Measurements from ENCODE around the gene QPCT. TPM values are rescaled to one million over a fixed set of nuclear protein-coding genes. Genes with fewer than 3 reads are reported as not detected.
A peak's percentile ranks its signal among the peaks of the same experiment; 100 is the strongest.

The QPCT gene
- total RNA-seq, 3 donors from 2014 or later (not counting 1 experiment from before 2014, with no cell fraction given): 0.38 to 2.1 (median 2.1) TPM

DNA sequence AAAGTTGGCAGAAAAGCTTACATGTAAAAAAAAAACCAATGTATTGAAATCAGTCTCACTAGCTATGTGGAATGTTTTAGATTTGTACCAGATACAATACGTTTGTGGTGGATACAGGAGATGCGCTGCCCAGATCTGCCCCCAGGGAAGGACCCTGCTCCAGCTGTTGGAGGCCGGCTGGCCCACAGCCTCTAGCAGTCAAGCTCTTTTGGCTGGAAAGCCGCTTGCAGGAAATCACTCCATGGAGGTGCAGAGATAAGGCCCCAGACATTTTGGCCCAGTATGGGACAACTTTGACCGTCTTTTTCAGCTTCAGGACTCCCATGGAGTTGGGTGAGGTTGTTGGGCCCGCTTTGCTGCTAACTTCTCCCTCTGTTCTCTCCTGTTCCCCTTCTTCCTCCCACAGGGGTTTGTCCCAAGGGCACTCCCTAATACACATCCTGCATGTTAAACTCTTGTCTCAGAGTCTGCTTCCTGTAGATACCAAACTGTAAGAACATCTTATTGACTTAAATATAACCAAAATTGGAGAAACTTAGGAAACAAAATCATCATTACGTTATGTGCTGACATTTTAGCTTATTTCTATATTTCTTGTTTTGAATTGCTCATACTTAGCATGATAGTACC, 1.7 kb upstream of the QPCT start:
- ATAC-seq (no peak), DNase-seq (no peak)
- H3K9me3 Mint-ChIP-seq: no peaks in the 10 kb centered on the region
- H3K27ac Mint-ChIP-seq: no peak overlapping the region
- intact Hi-C loops (cut with micrococcal nuclease): no loop called here
- H3K4me1 ChIP-seq (ENCODE audit: control insufficient read depth, insufficient read depth, low read length): peaks cover 15% of the 10 kb centered on the region
- H3K4me3 Mint-ChIP-seq: peak overlapping the region; percentile 61
- no peaks in the 10 kb centered on the region for H3K9me3 ChIP-seq (ENCODE audit: control insufficient read depth, insufficient read depth, low read length)
- TF ChIP-seq, protein P1, sequence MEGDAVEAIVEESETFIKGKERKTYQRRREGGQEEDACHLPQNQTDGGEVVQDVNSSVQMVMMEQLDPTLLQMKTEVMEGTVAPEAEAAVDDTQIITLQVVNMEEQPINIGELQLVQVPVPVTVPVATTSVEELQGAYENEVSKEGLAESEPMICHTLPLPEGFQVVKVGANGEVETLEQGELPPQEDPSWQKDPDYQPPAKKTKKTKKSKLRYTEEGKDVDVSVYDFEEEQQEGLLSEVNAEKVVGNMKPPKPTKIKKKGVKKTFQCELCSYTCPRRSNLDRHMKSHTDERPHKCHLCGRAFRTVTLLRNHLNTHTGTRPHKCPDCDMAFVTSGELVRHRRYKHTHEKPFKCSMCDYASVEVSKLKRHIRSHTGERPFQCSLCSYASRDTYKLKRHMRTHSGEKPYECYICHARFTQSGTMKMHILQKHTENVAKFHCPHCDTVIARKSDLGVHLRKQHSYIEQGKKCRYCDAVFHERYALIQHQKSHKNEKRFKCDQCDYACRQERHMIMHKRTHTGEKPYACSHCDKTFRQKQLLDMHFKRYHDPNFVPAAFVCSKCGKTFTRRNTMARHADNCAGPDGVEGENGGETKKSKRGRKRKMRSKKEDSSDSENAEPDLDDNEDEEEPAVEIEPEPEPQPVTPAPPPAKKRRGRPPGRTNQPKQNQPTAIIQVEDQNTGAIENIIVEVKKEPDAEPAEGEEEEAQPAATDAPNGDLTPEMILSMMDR (IDR thresholded peaks at IDR 0.05): no peak
- H3K27ac ChIP-seq (ENCODE audit: low read length): no peak overlapping the region
- 89% methylated on average over 6 of the region's 7 CpGs for WGBS (ENCODE audit: insufficient coverage)
- H3K27me3 ChIP-seq (ENCODE audit: control insufficient read depth, insufficient read depth, low read length): peaks cover 4% of the 10 kb centered on the region
- peaks cover 19 to 56% of the 10 kb centered on the region in 2 donors for H3K27me3 Mint-ChIP-seq (ENCODE audit: low read depth in 2 of 2)
- no peaks in the 10 kb centered on the region for H3K36me3 Mint-ChIP-seq
- H3K4me1 Mint-ChIP-seq: peaks cover 10 to 11% of the 10 kb centered on the region in 2 donors
- H3K4me3 ChIP-seq (ENCODE audit: low read length): no peak overlapping the region
- no peaks in the 10 kb centered on the region for H3K36me3 ChIP-seq (ENCODE audit: control insufficient read depth, insufficient read depth, low read length)

DNA sequence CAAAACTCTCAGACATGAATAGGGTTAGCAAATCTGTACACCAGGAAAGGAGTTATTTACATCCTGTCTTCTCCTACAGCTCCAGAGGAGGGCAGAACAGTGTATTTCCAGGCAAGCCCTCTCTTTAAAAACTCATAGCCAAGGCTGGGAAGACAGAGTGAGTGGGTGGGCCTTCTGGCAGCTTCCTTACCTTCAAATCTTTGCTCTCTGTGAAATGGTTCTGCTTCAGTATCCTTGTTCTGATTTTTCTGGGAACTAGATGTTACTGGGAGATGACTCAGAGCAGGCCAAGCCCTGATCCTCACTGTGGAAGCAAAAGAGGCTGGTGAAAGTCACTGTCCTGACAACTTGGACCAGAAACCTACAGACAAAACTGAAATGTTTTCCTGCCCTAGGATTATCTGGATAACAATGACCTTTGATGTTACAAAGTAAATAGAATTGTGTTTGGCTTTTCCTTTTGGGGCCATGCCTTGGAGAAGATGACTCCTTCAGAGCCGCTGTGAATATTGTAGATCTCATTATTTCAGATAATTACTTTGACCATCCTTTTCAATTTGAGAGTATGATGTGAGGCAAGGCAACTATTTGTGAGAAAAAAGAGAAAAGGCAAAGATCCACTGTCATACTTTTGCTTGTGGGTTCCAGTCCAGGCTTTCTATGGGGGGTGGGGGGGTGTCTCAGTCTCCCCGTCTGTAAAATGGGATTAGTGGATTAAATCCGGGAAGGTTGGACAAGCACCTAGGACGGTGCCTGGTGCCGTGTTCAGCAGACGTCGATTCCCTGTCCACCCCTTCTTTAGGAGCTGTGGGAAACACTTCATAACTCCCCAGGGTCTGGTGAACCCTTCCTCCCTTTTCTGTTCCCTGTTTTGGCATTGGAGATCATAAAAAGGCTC, 644 bp upstream of the QPCT start:
- intact Hi-C loops (cut with micrococcal nuclease): no loop called here
- peaks cover 21 to 49% of the 10 kb centered on the region in 2 donors for H3K27me3 Mint-ChIP-seq (ENCODE audit: low read depth in 2 of 2)

DNA sequence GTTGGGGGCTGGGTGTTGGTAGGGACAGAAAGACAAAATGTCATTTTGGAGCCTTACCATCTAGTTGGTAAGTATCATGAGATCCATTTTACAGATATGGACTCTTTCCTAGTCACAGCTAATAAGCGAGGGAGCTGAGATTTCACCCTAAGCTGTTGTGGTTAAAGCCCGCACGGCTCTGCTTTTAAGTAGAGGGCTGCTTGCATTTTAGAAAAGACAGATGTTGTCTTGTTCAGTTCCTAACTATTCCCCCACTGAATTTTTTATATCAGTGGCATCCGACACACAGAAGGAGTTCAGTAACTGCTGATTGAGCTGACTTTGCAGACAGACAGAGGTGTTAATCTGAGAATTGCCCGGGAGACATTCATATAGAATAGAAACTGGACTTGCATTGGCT, 3.7 kb downstream of the QPCT start:
- H3K4me1 Mint-ChIP-seq: peaks cover 10 to 15% of the 10 kb centered on the region in 2 donors
- TF ChIP-seq, protein P1 (IDR thresholded peaks at IDR 0.05): no peak
- Histone ChIP-seq H3K4me3 (ENCODE audit: low read length) (no peak overlapping the region), H3K4me1 (ENCODE audit: control insufficient read depth, insufficient read depth, low read length) (peaks cover 20% of the 10 kb centered on the region), H3K27me3 (ENCODE audit: control insufficient read depth, insufficient read depth, low read length) (peaks cover 4% of the 10 kb centered on the region), H3K27ac (ENCODE audit: low read length) (no peak overlapping the region), H3K36me3 (ENCODE audit: control insufficient read depth, insufficient read depth, low read length) (no peaks in the 10 kb centered on the region), H3K9me3 (ENCODE audit: control insufficient read depth, insufficient read depth, low read length) (no peaks in the 10 kb centered on the region)
- peaks cover 15 to 45% of the 10 kb centered on the region in 2 donors for H3K27me3 Mint-ChIP-seq (ENCODE audit: low read depth in 2 of 2)
- no peak for DNase-seq
- no peaks in the 10 kb centered on the region for H3K9me3 Mint-ChIP-seq
- no peak for ATAC-seq
- WGBS (ENCODE audit: insufficient coverage): 88% methylated on average over 5 of the region's 5 CpGs
- no peak overlapping the region for H3K4me3 Mint-ChIP-seq
- no peak overlapping the region for H3K27ac Mint-ChIP-seq
- H3K36me3 Mint-ChIP-seq: no peaks in the 10 kb centered on the region
- intact Hi-C loops (cut with micrococcal nuclease): no loop called here

More for the DNA sequence above, 644 bp upstream of the QPCT start:
- Histone ChIP-seq H3K27ac (ENCODE audit: low read length) (no peak overlapping the region), H3K9me3 (ENCODE audit: control insufficient read depth, insufficient read depth, low read length) (no peaks in the 10 kb centered on the region), H3K4me1 (ENCODE audit: control insufficient read depth, insufficient read depth, low read length) (peaks cover 15% of the 10 kb centered on the region), H3K27me3 (ENCODE audit: control insufficient read depth, insufficient read depth, low read length) (peaks cover 4% of the 10 kb centered on the region), H3K36me3 (ENCODE audit: control insufficient read depth, insufficient read depth, low read length) (no peaks in the 10 kb centered on the region), H3K4me3 (ENCODE audit: low read length) (peak overlapping the region; percentile 22)
- Mint-ChIP-seq H3K9me3 (no peaks in the 10 kb centered on the region), H3K27ac (peak overlapping the region; percentile 23 to 80), H3K4me1 (peaks cover 10 to 11% of the 10 kb centered on the region in 2 donors), H3K36me3 (no peaks in the 10 kb centered on the region), H3K4me3 (peak overlapping the region; percentile 87)
- DNase-seq (peak in 1 of 2 donors; percentile 21), ATAC-seq (no peak)
- TF ChIP-seq, protein P1 (IDR thresholded peaks at IDR 0.05): no peak
- 95% methylated on average over 6 of the region's 7 CpGs for WGBS (ENCODE audit: insufficient coverage)
